NCI-H2171 (cell line): ENCODE results near the gene RAB1B.
"Not testable (repeated sequence)": the region's sequence is repeated elsewhere in the genome, so short reads cannot be mapped to it uniquely, and the experiment has no call there.

Experiments
- DNase-seq: peaks from one replicate; lab custom pipeline; 2025; lab: John Stamatoyannopoulos, UW

The RAB1B gene

GRCh38 chr11:66239998-66240780 lies 28.2 kb upstream of the RAB1B start:
- no peak for DNase-seq

GRCh38 chr11:66240781-66241136 lies 27.7 kb upstream of the RAB1B start:
- DNase-seq = no peak

DNA sequence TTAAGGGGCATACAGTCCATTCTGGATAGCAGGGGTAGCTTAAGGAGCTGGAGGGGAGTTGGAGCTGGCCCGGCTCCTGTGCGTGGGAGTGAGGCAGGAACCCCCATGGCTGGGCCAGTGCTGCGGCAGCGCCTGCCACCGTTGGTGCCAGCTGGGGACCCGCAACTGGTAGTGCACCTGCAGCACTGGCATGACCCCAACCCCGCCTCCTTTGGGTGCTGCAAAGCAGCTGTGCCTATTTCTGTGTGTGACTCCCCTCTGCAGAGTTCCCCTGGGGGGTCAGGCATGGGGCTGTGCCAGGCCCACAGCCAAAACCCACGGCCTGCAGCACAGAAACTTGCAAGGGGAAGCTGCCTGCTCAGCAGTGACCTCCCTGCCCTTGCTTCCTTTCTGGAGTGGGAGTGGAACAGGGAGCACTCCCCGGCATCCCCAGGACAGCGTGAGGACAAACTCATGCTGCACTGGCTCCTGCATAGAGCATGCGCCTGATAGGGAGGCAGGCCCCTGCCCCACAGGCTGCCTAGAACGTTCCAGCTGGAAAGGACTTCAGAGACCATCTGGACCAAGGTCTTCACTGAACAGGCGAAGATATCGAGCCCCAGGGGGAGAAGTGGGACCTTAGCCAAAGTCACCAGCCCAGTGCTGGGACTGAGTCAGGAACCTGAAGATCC lies 26.2 kb upstream of the RAB1B start:
- no peak for DNase-seq

DNA sequence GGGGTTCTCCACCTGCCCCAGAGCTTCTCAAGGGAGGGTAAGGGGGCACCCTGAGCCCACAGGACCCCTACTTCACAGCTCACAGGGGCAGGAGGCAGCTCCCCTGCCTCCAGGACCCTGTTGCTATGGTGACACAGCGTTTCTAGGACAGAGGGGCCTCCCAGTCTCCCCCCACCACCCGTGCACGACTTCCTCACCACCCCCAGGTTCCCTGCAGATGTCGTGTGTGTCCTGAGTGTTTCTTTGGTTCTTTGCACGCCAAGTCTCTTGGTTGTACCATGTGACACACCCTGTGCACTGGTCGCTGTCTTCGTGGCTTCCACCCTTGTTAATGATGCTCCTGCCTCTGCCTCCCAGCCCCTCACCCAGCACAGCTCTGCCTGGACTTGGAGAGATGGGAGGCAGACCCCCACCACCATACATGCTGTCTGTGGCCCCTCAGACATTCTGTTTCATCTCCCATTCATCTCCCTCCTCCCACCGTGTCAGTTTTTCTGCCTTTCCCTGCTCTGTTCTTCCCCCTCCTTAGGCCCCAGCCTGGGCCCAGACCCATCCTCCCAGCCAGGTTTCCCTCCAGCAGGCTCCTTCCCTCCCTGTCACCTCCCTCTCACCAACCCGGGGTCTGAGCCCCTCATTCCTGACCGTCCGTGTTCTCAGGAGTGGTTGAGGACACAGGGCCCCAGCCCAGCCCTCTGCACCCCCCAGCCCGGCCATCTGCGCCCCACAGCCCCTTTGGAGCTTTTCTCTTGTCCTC lies 24.5 kb upstream of the RAB1B start:
- DNase-seq = no peak

GRCh38 chr11:66247295-66247694 lies 21.1 kb upstream of the RAB1B start:
- DNase-seq = no peak

GRCh38 chr11:66247801-66248200 lies 20.6 kb upstream of the RAB1B start:
- no peak for DNase-seq

DNA sequence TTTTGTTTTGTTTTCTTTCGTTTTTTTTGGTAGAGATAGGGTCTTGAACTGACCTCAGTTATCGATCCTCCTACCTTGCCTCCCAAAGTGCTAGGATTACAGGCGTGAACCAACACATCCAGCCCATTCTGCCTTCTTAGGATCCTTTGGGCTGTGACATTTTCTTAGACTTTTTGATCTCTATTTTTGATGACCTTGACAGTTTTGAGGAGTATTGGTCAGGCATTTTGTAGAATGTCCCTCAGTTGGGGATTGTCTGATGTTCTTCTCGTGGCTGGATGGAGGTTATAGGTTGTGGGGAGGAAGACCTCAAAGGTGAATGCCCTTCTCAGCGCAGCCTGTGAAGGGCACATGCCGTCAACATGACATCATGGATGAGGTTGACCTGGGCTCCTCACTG lies 19.5 kb upstream of the RAB1B start:
- no peak for DNase-seq

DNA sequence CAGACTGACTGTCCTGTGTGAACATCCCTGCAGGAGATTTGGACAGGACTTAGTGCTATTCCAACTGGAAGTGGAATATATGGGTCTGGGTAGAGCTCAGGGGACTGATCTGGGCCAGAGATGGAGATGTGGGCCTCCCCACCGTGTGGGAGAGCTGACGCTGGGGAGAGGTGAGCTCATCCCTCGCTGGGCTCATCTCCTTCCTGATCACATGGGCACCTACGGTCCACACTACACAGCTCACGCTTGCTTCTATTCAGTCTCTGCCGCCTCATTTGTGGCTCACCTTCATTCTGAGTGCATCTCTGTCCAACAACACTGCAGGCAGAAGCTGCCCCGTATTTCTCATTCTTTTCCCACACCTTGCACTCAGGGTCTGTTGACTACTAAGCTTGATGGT lies 16.6 kb upstream of the RAB1B start:
- DNase-seq = no peak

- DNase-seq = not testable (repeated sequence)
These were observed 15.4 kb upstream of the RAB1B start for GRCh38 chr11:66253081-66253480.

- DNase-seq = no peak
These were observed 10.0 kb upstream of the RAB1B start for GRCh38 chr11:66258473-66258893.

DNA sequence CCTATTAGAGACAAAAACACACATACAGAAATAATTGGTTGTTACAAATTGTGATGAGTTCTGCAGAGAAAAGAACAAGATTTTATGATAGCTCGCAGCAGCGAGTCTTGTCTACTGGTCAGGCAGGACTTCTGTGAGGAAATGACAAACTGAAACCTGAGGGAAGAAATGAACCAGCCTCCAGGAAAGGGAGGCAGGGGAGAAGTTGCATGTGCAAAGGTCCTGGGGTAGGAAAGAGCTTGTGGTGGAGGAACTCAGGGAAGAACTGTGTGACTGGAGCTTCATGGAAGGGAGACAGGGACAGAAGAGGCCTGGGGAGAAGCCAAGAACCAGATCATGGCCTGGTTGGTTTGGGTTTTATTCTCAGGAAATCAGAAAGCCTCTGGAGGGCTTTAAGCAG lies 9.2 kb upstream of the RAB1B start:
- no peak for DNase-seq

GRCh38 chr11:66259956-66260355 lies 8.5 kb upstream of the RAB1B start:
- DNase-seq = peak; percentile 76

- DNase-seq = no peak
These were observed 6.9 kb upstream of the RAB1B start for GRCh38 chr11:66261578-66261977.

DNA sequence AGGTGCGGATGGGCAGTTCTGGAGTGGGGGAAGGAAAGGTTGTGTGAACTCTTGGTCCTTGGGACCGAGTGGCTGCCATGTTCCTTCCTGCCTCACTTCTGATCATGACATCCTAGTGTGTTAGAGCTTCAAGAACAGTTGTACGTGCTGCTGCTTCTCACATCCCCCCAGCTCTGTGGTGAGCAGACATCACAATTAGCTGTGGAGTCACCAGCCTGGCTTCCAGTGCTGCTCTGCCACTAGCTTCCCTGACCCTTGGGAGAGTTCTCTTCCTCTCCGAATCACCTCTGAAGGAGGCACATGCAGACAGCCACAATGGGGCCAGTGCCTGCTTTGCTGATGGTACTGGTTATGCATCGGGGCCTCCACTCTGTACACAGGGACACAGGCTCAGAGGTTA lies 6.2 kb upstream of the RAB1B start:
- DNase-seq = no peak

GRCh38 chr11:66262696-66263095 lies 5.7 kb upstream of the RAB1B start:
- no peak for DNase-seq

- no peak for DNase-seq
These were observed 5.2 kb upstream of the RAB1B start for GRCh38 chr11:66263231-66263630.

DNA sequence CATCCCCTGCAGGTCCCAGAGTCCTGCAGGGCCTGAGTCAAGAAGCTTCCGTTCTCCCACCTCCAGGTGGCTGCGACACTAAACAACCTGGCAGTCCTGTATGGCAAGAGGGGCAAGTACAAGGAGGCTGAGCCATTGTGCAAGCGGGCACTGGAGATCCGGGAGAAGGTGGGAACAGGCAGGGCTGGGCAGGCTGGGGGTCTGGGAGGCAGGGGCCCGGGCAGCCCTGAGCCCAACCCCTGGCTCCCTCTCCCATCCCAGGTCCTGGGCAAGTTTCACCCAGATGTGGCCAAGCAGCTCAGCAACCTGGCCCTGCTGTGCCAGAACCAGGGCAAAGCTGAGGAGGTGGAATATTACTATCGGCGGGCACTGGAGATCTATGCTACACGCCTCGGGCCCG lies 4.7 kb upstream of the RAB1B start:
- no peak for DNase-seq

GRCh38 chr11:66264383-66264782 lies 4.1 kb upstream of the RAB1B start:
- no peak for DNase-seq

DNA sequence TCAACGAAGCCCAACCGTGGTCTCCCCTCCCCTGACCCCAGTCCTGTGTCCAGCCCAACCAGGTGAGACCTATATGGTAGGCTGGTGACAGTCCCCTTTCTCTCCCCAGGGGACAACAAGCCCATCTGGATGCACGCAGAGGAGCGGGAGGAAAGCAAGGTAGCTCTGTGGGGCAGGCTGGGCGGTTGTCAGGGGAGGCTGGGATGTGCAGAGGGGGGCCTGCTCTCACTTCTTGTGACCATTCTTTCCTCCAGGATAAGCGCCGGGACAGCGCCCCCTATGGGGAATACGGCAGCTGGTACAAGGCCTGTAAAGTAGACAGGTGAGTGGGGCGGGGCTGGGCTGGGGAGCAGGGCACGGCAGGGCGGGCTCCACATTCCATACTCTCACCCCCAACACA lies 3.5 kb upstream of the RAB1B start:
- no peak for DNase-seq

GRCh38 chr11:66265531-66266377 lies 2.7 kb upstream of the RAB1B start:
- no peak for DNase-seq

DNA sequence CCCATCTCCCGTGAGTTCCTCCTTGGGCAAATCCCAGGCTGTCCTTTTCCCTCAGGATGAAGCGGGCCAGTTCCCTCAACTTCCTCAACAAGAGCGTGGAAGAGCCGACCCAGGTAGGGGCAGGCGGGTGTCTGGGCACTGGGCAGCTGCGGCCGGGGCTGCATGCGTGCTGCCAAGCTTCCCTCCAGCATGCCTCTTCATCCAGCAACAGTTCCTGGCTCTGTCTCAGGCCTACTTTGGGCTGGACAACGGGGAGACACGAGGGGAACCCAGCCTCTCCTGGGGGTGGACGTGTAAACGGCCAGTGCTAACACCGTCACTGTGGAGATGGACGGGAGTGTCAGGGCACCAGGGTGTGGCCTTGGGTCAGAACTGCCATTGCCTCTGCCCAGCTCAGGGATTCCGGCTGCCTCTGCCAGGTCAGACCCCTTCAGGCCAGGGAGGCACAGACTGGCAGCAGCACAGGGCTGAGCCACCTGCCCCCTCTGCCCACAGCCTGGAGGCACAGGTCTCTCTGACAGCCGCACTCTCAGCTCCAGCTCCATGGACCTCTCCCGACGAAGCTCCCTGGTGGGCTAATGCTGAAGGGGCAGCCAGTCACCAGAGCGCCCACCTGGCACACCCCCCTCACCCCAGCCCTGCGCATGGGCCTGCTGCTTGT lies 1.9 kb upstream of the RAB1B start:
- no peak for DNase-seq

GRCh38 chr11:66267039-66267378 lies 1.4 kb upstream of the RAB1B start:
- DNase-seq = no peak
